Mucosa of rectum (tissue), 2 donors: ENCODE results near the gene CAPRIN2.

Source experiments
- H3K27ac ChIP-seq, 2 donors: one replicate each; pipeline ENCODE4 v1.7.0; 2013; ENCODE audit warnings: inconsistent platforms in 2 of 2, low read depth in 2 of 2, low read length in 2 of 2
- H3K27me3 ChIP-seq, 2 donors: one replicate each; pipeline ENCODE4 v1.7.0; 2013; ENCODE audit warnings: low read length in 2 of 2; ENCODE audit not compliant: control insufficient read depth in 2 of 2, insufficient read depth in 2 of 2
- H3K36me3 ChIP-seq, 2 donors: one replicate each; pipeline ENCODE4 v1.7.0; 2013; ENCODE audit warnings: low read length in 2 of 2; ENCODE audit not compliant: control insufficient read depth in 2 of 2, insufficient read depth in 2 of 2
- H3K4me1 ChIP-seq, 2 donors: one replicate each; pipeline ENCODE4 v1.7.0; 2013; ENCODE audit warnings: low read length in 2 of 2, mild to moderate bottlenecking in 1 of 2; ENCODE audit not compliant: control insufficient read depth in 2 of 2, insufficient read depth in 2 of 2
- H3K4me3 ChIP-seq, 2 donors: one replicate each; pipeline ENCODE4 v1.7.0; 2013; ENCODE audit warnings: low read length in 2 of 2
- H3K9ac ChIP-seq, 2 donors: one replicate each; pipeline ENCODE4 v1.7.0; 2013; ENCODE audit warnings: low read length in 2 of 2, low read depth in 1 of 2, mild to moderate bottlenecking in 1 of 2
- H3K9me3 ChIP-seq, 2 donors: one replicate each; pipeline ENCODE4 v1.7.0; 2013; ENCODE audit warnings: low read length in 2 of 2; ENCODE audit not compliant: control insufficient read depth in 2 of 2
- donor health status: healthy.
- donor health status: Normal muscosa, but diverticular disease.

CAPRIN2 gene

DNA sequence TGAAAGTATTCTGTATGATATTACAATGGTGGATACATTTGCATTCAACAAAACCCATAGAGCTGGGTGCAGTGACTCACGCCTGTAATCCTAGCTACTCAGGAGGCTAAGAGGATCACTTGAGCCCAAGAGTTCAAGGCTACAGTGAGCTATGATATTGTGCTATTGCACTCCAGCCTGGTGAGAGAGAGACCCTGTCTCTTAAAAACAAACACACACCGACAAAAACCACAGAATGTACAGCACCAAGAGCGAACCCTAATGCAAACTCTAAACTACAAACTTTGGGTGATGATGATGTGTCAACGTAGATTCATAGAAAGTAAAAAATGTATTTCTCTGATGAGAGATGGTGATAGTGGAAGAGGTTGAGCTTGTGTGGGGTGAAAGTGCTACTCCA is 8.6 kb downstream of the CAPRIN2 start:
- Histone ChIP-seq H3K4me3 (no peak overlapping the region), H3K9ac (no peak overlapping the region), H3K36me3 (no peaks in the 10 kb centered on the region), H3K4me1 (no peaks in the 10 kb centered on the region), H3K27ac (no peak overlapping the region), H3K9me3 (no peaks in the 10 kb centered on the region), H3K27me3 (no peaks in the 10 kb centered on the region)

DNA sequence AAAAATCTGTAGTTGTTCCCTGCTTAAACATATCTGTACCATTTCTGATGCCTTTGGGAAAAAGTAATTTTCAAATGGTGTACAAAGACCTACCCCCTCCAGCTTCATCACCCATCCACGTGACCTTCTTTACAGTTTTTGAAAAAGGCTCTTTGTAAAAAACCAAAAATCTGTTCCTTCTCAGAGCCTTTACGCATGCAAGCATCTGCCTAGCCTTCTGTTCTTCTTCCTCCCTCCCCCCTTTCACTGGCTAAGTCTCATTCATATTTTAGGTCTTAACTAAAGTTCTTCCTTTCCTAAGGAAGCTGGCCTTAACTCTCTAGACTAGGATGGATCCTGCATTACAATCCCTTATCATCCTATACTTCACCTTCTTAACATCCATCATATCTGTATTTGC is 10.4 kb downstream of the CAPRIN2 start:
- H3K27me3 ChIP-seq, result no peaks in the 10 kb centered on the region
- H3K36me3 ChIP-seq, result no peaks in the 10 kb centered on the region
- no peaks in the 10 kb centered on the region for H3K4me1 ChIP-seq
- no peaks in the 10 kb centered on the region for H3K9me3 ChIP-seq
- H3K4me3 ChIP-seq, result no peak overlapping the region
- H3K9ac ChIP-seq, result no peak overlapping the region
- no peak overlapping the region for H3K27ac ChIP-seq

DNA sequence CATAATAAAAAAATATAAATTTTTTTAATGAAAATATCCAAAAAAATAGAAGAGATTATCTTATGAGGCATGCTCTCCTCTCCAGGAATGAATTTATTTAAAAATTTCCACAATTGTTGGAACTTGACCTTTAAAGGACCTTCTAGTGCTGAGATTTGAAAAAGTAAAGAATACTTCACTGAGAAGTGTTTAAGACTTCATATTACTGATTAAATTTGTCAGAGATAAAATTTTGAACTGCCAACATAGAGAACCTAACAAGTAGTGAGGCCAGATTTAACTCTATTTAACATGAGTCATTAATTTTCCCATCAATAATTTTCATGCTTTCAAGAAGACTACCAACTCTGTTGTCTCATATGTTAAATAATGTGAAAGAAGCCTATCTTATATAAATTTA is 14.5 kb downstream of the CAPRIN2 start:
- H3K9ac ChIP-seq, result no peak overlapping the region
- H3K27me3 ChIP-seq, result no peaks in the 10 kb centered on the region
- H3K4me3 ChIP-seq, result no peak overlapping the region
- no peaks in the 10 kb centered on the region for H3K36me3 ChIP-seq
- H3K4me1 ChIP-seq, result no peaks in the 10 kb centered on the region
- H3K27ac ChIP-seq, result no peak overlapping the region
- H3K9me3 ChIP-seq, result no peaks in the 10 kb centered on the region

GRCh38 chr12:30739020-30739419 is 15.7 kb downstream of the CAPRIN2 start:
- H3K27ac ChIP-seq, result no peak overlapping the region
- H3K36me3 ChIP-seq, result no peaks in the 10 kb centered on the region
- H3K4me3 ChIP-seq, result no peak overlapping the region

DNA sequence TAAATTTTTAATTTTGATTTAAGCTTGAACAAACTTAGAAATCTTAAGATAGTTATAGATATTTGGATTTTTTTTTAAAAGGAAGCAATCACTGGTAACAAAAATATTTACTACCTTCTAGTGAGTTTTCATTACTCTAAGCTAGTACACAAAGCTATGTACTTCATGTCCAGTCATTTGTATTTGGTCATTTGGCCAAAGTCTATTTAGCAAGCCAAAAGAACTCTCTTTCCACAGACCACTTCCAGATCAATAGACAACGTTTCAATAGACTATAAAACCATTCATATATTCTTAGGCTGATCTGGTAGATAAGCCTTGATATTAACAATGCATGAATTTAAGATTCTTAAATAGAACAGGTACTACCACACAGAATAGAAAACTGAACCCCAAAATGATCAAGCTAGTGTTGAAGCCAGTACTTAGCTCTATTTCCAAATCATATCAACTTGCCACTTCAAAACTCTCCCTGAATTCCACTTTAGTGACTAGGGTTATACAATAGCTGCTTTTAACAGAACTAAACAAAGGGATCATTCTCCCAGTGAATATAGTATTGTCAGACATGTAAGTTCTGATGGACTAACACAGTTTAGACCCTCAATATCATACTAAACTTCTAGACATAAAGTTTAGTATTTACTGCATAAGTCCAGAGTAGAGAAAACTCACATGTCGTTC is 21.7 kb downstream of the CAPRIN2 start:
- Histone ChIP-seq H3K27me3 (no peaks in the 10 kb centered on the region), H3K27ac (no peak overlapping the region), H3K9ac (no peak overlapping the region), H3K9me3 (no peaks in the 10 kb centered on the region), H3K36me3 (peaks cover 4 to 9% of the 10 kb centered on the region in 2 donors), H3K4me1 (no peaks in the 10 kb centered on the region), H3K4me3 (no peak overlapping the region)

More at GRCh38 chr12:30739020-30739419, 15.7 kb downstream of the CAPRIN2 start:
- H3K9ac ChIP-seq, result no peak overlapping the region
- no peaks in the 10 kb centered on the region for H3K9me3 ChIP-seq
- H3K27me3 ChIP-seq, result no peaks in the 10 kb centered on the region
- no peaks in the 10 kb centered on the region for H3K4me1 ChIP-seq

DNA sequence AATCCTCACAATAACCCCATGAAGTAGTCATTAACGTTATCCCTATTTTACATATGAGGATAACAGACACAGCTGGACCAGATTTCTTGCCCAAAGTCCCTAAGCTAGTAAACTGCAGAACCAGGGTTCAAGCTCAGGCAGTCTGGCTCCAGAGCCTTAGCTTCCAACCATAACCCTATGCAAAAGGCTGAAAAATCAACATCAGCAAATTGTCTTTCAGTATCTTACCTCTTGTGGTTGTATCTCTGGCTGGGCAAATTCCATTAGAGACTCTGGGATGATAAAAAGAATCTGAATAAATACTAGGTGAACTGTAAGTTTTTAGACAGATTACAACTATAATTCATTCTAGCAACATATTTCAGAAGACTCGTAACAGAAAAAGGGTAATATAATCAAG is 24.7 kb downstream of the CAPRIN2 start:
- Histone ChIP-seq H3K27me3 (no peaks in the 10 kb centered on the region), H3K27ac (no peak overlapping the region), H3K4me1 (no peaks in the 10 kb centered on the region), H3K9ac (no peak overlapping the region), H3K9me3 (no peaks in the 10 kb centered on the region), H3K36me3 (peaks cover 4 to 9% of the 10 kb centered on the region in 2 donors), H3K4me3 (no peak overlapping the region)

DNA sequence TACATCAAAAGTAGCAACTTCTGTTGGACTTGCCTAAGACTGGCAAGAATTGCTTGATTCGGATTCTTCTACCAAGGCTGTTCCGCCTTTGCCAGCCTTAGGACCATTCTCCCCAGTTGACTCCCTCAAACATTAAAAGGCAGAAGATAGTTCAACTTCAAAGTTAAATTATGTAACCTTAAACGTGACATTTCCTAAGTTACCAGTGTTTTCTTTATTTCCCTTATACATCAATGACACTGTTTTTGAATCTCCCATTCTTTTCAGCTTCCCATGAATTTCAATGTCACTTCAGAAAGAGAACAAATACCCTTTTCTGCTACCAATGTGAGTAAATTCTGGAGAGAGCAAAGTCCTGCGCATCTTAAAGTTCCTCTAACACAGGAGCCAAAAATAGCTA is 25.2 kb downstream of the CAPRIN2 start:
- Histone ChIP-seq H3K4me1 (no peaks in the 10 kb centered on the region), H3K9ac (no peak overlapping the region), H3K27ac (no peak overlapping the region), H3K27me3 (no peaks in the 10 kb centered on the region), H3K36me3 (peaks cover 4 to 9% of the 10 kb centered on the region in 2 donors), H3K9me3 (no peaks in the 10 kb centered on the region), H3K4me3 (no peak overlapping the region)

GRCh38 chr12:30726647-30727046 is 28.1 kb downstream of the CAPRIN2 start:
- Histone ChIP-seq H3K4me3 (no peak overlapping the region), H3K27ac (no peak overlapping the region), H3K27me3 (no peaks in the 10 kb centered on the region), H3K4me1 (no peaks in the 10 kb centered on the region), H3K9me3 (no peaks in the 10 kb centered on the region), H3K36me3 (peaks cover 9% of the 10 kb centered on the region in 2 donors), H3K9ac (no peak overlapping the region)

DNA sequence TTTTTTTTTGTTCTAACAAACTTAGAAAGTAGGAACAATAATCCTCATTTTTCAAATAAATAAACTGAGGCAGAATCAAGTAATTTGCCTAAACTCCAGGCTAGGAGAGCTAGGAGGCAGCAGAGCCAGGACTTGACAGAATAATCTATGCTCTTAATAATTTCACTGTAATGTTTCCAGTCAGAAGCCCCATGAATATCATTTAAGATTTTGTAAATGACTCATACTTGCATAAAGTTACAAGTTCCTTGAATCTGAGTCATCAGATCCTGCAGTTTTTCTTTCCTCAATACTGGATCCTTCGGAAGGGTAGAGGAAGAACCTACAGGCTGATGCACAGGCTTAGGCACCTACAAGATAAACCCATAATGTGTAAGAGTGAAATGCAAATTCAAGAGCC is 29.0 kb downstream of the CAPRIN2 start:
- Histone ChIP-seq H3K4me3 (no peak overlapping the region), H3K9ac (no peak overlapping the region), H3K4me1 (no peaks in the 10 kb centered on the region), H3K9me3 (no peaks in the 10 kb centered on the region), H3K27ac (no peak overlapping the region), H3K36me3 (peaks cover 9 to 12% of the 10 kb centered on the region in 2 donors), H3K27me3 (no peaks in the 10 kb centered on the region)

GRCh38 chr12:30719060-30719459 is 35.7 kb downstream of the CAPRIN2 start:
- H3K36me3 ChIP-seq, result peaks cover 16 to 18% of the 10 kb centered on the region in 2 donors
- H3K9ac ChIP-seq, result no peak overlapping the region
- H3K4me3 ChIP-seq, result no peak overlapping the region
- H3K27ac ChIP-seq, result no peak overlapping the region
- no peaks in the 10 kb centered on the region for H3K9me3 ChIP-seq
- no peaks in the 10 kb centered on the region for H3K27me3 ChIP-seq
- H3K4me1 ChIP-seq, result no peaks in the 10 kb centered on the region
